Measurements from ENCODE around the gene SDK1. TPM values are rescaled to one million over a fixed set of nuclear protein-coding genes. Genes with fewer than 3 reads are reported as not detected.

Gene SDK1
- total RNA-seq, 2 donors from 2014 or later: 3.1 to 3.6 TPM

- Histone ChIP-seq H3K4me1 (no peaks in the 10 kb centered on the region), H3K4me3 (no peak overlapping the region), H3K36me3 (no peaks in the 10 kb centered on the region), H3K27me3 (no peaks in the 10 kb centered on the region), H3K9me3 (no peaks in the 10 kb centered on the region), H3K27ac (no peak overlapping the region)
- no peak for TF ChIP-seq CTCF (IDR thresholded peaks at IDR 0.05)
- no peak for DNase-seq (ENCODE audit: low spot score)
Measured at GRCh38 chr7:3649250-3649649, 348.2 kb downstream of the SDK1 start.

DNA sequence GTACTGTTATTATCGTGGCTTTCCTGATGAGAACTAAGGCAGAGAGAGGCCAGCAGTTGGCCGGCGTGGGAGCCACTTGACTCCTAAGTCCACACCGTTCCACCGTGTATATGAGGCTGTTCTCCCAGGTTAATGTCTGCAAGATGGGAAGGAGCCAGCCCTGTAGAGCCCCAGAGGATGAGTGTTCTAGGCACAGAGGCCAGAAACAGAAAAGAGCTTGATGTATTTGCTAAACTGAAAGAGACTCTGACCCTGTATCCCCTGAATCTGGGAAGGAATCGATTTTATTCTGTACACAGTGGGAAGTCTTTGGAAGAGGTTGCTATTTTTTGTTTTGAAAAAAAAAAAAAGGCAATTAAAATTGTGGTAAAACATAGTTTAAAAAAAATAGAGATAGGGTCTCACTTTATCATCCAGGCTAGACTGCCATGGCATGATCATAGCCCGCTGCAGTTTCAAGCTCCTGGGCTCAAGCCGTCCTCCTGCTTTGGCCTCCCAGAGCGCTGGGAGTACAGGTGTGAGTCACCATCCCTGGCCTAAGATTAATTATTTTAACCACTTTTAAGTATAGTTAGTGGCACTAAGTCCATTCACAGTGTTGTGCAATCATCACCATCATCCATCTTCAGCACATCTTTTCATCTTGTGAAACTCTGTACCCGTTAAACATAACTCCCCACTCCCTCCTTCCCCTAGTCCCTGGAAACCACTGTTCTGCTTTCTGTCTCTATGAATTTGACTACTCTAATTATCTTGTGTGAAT lies 348.8 kb downstream of the SDK1 start:
- no peak for DNase-seq (ENCODE audit: low spot score)
- TF ChIP-seq CTCF (IDR thresholded peaks at IDR 0.05): no peak
- Histone ChIP-seq H3K27me3 (no peaks in the 10 kb centered on the region), H3K4me1 (no peaks in the 10 kb centered on the region), H3K27ac (no peak overlapping the region), H3K4me3 (no peak overlapping the region), H3K9me3 (no peaks in the 10 kb centered on the region), H3K36me3 (no peaks in the 10 kb centered on the region)

- H3K36me3 ChIP-seq: no peaks in the 10 kb centered on the region
- no peaks in the 10 kb centered on the region for H3K4me1 ChIP-seq
- DNase-seq (ENCODE audit: low spot score): no peak
- H3K27ac ChIP-seq: no peak overlapping the region
- H3K9me3 ChIP-seq: no peaks in the 10 kb centered on the region
- TF ChIP-seq CTCF (IDR thresholded peaks at IDR 0.05): no peak
- no peaks in the 10 kb centered on the region for H3K27me3 ChIP-seq
- no peak overlapping the region for H3K4me3 ChIP-seq
Measured at GRCh38 chr7:3650844-3651243, 349.8 kb downstream of the SDK1 start.

GRCh38 chr7:3655635-3656034 lies 354.6 kb downstream of the SDK1 start:
- H3K36me3 ChIP-seq: no peaks in the 10 kb centered on the region
- DNase-seq (ENCODE audit: low spot score): no peak
- H3K4me3 ChIP-seq: no peak overlapping the region
- H3K9me3 ChIP-seq: no peaks in the 10 kb centered on the region
- H3K27ac ChIP-seq: no peak overlapping the region
- H3K27me3 ChIP-seq: no peaks in the 10 kb centered on the region
- H3K4me1 ChIP-seq: no peaks in the 10 kb centered on the region
- TF ChIP-seq CTCF (IDR thresholded peaks at IDR 0.05): no peak

GRCh38 chr7:3657206-3657605 lies 356.2 kb downstream of the SDK1 start:
- Histone ChIP-seq H3K36me3 (no peaks in the 10 kb centered on the region), H3K27me3 (no peaks in the 10 kb centered on the region), H3K4me3 (no peak overlapping the region), H3K4me1 (no peaks in the 10 kb centered on the region), H3K9me3 (no peaks in the 10 kb centered on the region), H3K27ac (no peak overlapping the region)
- TF ChIP-seq CTCF (IDR thresholded peaks at IDR 0.05): no peak
- no peak for DNase-seq (ENCODE audit: low spot score)

DNA sequence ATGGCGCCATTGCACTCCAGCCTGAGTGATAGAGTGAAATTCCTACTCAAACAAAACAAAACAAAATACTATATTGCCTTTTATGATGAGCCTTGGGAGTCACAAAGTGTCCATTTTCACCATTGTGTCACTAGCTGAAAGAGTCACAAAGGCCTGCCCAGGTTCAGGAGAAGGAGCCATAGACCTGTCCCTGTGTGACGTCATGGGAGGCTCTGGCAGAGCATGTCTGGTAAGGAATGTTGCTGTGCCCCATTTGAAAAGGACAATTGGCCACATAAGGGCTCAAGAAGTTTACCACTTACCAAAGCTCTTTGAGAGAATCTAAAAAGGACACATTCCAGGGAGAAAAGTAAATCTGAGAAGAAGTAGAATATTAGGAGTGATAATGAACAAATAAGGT lies 367.7 kb downstream of the SDK1 start:
- Histone ChIP-seq H3K9me3 (no peaks in the 10 kb centered on the region), H3K4me3 (no peak overlapping the region), H3K27ac (no peak overlapping the region), H3K27me3 (no peaks in the 10 kb centered on the region), H3K36me3 (no peaks in the 10 kb centered on the region), H3K4me1 (no peaks in the 10 kb centered on the region)
- no peak for TF ChIP-seq CTCF (IDR thresholded peaks at IDR 0.05)
- DNase-seq (ENCODE audit: low spot score): no peak

All from right atrium auricular region (tissue), 2 donors.